ENCODE measurements around the gene MNT. TPM values are rescaled to one million over a fixed set of nuclear protein-coding genes. Genes with fewer than 3 reads are reported as not detected.

The MNT gene
- total RNA-seq, 2 experiments from 2014 or later: 16.0 to 19.3 TPM

DNA sequence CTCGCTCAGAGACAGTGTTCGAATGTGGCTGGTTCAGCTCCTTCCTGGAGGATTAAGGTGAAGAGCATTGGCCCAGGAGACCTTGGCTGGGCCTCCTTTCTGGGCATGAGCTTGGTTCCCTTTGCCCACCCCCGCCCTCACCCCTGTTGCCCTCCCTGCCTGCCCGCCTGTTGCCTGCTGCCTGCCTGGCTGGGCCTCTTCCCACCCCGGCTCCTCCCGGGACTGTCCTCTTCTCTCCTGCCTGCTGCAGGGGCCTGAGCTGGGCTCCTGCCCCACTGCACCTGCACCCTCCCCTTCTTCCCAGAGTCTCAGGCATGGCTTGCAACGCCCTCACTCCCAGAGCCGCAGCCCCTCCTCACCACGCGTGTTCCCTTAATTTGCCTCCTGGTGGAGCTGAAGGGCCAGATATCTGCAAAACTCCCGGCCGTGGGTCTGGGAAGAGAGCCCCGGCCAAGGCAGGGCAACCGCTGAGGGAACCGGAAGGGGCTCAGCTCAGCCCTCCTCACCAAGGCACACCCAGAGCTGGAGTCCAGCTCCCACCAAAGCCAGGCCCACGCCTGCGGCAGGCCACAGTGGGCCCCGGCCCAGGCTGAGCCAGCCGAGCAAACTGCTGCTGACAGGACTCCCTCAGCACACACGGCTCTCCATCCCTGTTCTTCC, 31.2 kb downstream of the MNT start:
- intact Hi-C loops (cut with DNase I, micrococcal nuclease): no loop called here
- no peaks in the 10 kb centered on the region for H3K27me3 Mint-ChIP-seq
- H3K9me3 Mint-ChIP-seq (ENCODE audit: low read depth): no peaks in the 10 kb centered on the region
- DNase-seq (no peak), ATAC-seq (no peak)
- H3K4me3 Mint-ChIP-seq: no peak overlapping the region
- H3K27ac Mint-ChIP-seq: no peak overlapping the region
- CTCF ChIA-PET: interaction anchor here (1.5 to 5.2 kb wide), 2 partner anchors 12 to 47 kb away, joined by 5 to 31 read pairs; no protein-coding TSS in a partner anchor
- H3K36me3 Mint-ChIP-seq (ENCODE audit: low read depth): no peaks in the 10 kb centered on the region
- POLR2A ChIA-PET: no interaction called here
- H3K4me1 Mint-ChIP-seq: no peaks in the 10 kb centered on the region

DNA sequence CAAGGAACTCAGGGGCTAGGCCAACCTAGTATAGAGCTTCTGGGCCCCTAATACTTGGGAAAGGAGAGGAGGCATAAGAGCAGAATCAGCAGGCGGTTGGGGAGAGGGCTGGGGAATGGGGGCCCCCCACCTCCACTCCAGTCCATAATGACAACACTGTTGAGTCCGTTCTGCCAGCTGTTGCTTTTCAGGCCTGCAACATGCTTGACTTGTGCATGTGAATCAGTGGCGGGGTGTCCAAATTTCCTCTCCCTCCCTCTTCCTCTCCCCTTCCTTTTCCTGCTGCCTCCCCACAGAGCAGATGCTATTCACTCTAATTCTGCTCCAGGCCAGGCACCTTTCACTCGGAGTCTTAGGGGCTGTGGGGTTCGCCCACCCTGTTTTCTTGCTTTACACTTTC, 31.8 kb downstream of the MNT start:
- H3K27me3 Mint-ChIP-seq: no peaks in the 10 kb centered on the region
- CTCF ChIA-PET: interaction anchor here (1.5 to 5.2 kb wide), 3 partner anchors 13 to 47 kb away, joined by 5 to 31 read pairs (median 7); no protein-coding TSS in a partner anchor
- no peaks in the 10 kb centered on the region for H3K9me3 Mint-ChIP-seq (ENCODE audit: low read depth)
- POLR2A ChIA-PET: no interaction called here
- intact Hi-C loops (cut with DNase I, micrococcal nuclease): no loop called here
- H3K27ac Mint-ChIP-seq: no peak overlapping the region
- H3K36me3 Mint-ChIP-seq (ENCODE audit: low read depth): no peaks in the 10 kb centered on the region
- no peak for ATAC-seq
- no peak for DNase-seq
- H3K4me1 Mint-ChIP-seq: no peaks in the 10 kb centered on the region
- no peak overlapping the region for H3K4me3 Mint-ChIP-seq

DNA sequence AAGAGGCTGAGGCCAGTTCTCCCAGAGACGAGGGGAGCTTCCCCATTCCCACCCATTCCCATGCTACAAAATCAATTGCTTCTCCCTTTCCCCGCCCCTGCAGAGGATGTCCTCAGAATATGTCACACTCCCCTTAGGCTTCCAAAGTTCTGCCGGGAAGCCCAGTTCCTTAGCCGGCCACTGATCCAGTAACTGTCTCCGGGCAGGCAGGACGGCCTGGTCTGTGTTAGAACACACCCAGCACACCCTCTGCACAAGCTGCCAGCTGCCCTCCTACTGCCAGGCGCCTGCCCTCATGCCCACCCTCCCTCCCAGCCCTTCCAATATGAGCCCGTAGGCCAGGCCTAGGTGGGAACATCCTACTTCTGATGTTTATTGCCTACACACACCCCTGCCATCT, 32.5 kb downstream of the MNT start:
- Mint-ChIP-seq H3K27me3 (no peaks in the 10 kb centered on the region), H3K27ac (no peak overlapping the region), H3K36me3 (ENCODE audit: low read depth) (no peaks in the 10 kb centered on the region), H3K9me3 (ENCODE audit: low read depth) (no peaks in the 10 kb centered on the region), H3K4me1 (no peaks in the 10 kb centered on the region), H3K4me3 (no peak overlapping the region)
- ChIA-PET POLR2A (interaction anchor here (0.6 kb wide), 1 partner anchor 73 kb away, joined by 3 read pairs; no protein-coding TSS in a partner anchor), CTCF (interaction anchor here (0.6 to 5.2 kb wide), 3 partner anchors 14 to 276 kb away, joined by 3 to 31 read pairs (median 7); no protein-coding TSS in a partner anchor)
- intact Hi-C loops (cut with DNase I, micrococcal nuclease): no loop called here
- ATAC-seq (no peak), DNase-seq (no peak)

DNA sequence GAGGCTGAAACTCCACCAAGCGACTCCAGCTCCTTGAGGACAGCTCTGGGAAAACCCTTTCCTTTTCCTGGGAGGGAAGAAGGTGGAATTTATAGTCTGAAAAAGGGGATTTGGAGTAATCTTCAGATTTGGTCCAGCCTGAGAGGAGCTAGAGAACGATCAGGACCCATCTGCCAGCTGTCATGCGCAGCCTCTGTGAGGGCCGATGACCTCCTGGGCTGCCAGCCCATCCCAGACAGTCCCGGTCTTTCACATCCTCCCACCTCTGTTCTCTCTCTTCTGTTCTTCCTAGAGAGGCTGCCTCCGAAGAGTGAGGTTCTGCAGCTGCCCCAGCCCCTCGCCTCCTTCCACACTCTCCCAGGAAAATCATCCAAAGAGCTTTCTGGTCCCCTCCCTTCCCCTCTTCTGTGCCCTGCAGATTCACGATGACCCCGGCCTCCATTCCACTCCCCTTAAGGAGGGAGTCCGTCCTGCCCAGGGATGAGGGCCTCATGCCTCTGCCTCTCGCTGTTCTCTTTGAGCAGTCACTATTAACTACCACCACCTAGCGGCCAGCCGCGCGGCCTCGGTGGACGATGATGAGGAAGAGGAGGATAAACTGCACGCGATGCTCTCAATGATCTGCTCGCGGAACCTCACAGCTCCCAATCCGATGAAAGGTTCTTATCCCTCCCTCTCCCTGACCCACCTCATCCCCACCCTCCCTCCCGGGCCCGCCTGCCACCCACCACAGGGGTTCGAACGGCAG, 33.9 kb downstream of the MNT start:
- ChIA-PET POLR2A (no interaction called here), CTCF (interaction anchor here (1.6 to 5.2 kb wide), 3 partner anchors 15 to 49 kb away, joined by 4 to 31 read pairs (median 7); no protein-coding TSS in a partner anchor)
- intact Hi-C loops (cut with DNase I, micrococcal nuclease): no loop called here
- no peak for DNase-seq
- H3K4me1 Mint-ChIP-seq: no peaks in the 10 kb centered on the region
- H3K27me3 Mint-ChIP-seq: no peaks in the 10 kb centered on the region
- peaks cover 3% of the 10 kb centered on the region for H3K36me3 Mint-ChIP-seq (ENCODE audit: low read depth)
- no peak overlapping the region for H3K4me3 Mint-ChIP-seq
- no peak overlapping the region for H3K27ac Mint-ChIP-seq
- no peak for ATAC-seq
- no peaks in the 10 kb centered on the region for H3K9me3 Mint-ChIP-seq (ENCODE audit: low read depth)

DNA sequence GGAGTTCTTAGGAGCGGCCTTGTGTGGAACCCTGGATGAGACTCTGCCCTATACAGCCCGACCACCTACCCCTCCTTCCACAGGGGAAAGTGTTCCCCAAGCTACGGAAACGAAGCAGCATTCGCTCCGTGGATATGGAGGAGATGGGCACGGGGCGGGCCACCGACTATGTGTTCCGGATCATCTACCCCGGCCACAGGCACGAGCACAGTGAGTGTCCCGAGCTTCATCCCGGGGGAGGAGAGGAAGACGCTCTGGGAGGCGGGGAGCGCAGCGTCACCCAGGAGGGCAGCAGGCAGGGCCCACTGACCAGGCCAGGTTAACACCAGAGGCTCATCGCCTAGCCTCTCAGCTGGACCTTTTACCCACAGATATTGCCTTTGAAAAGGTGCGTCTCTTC, 35.7 kb downstream of the MNT start:
- POLR2A ChIA-PET: no interaction called here

DNA sequence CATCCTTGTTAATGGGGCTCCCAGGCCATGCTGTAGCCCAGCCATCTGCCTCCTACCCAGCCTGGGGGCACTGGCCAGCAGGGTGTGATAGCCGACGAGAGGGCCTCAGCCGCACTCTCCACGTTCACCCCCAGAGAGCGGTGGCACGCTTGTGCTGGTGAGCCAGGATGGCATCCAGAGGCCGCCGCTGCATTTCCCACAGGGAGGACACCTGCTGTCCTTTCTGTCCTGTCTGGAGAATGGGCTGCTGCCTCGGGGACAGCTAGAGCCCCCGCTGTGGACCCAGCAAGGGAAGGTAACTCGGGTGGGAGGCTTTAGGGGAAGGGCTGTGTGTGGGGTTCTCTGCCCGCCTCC, 36.1 kb downstream of the MNT start:
- Mint-ChIP-seq H3K9me3 (ENCODE audit: low read depth) (no peaks in the 10 kb centered on the region), H3K27me3 (no peaks in the 10 kb centered on the region), H3K36me3 (ENCODE audit: low read depth) (peaks cover 3% of the 10 kb centered on the region), H3K27ac (no peak overlapping the region), H3K4me1 (no peaks in the 10 kb centered on the region), H3K4me3 (no peak overlapping the region)
- no peak for DNase-seq
- intact Hi-C loops (cut with DNase I, micrococcal nuclease): no loop called here
- CTCF ChIA-PET: interaction anchor here (1.2 to 1.7 kb wide), 2 partner anchors 11 to 51 kb away, joined by 5 read pairs; no protein-coding TSS in a partner anchor
- POLR2A ChIA-PET: interaction anchor here (0.5 kb wide), 1 partner anchor 47 kb away, joined by 9 read pairs; no protein-coding TSS in a partner anchor
- no peak for ATAC-seq

More for the DNA sequence above, 35.7 kb downstream of the MNT start:
- intact Hi-C loops (cut with DNase I, micrococcal nuclease): no loop called here
- Mint-ChIP-seq H3K27me3 (no peaks in the 10 kb centered on the region), H3K4me1 (no peaks in the 10 kb centered on the region), H3K9me3 (ENCODE audit: low read depth) (no peaks in the 10 kb centered on the region), H3K36me3 (ENCODE audit: low read depth) (peaks cover 3% of the 10 kb centered on the region), H3K27ac (no peak overlapping the region), H3K4me3 (no peak overlapping the region)
- DNase-seq (no peak), ATAC-seq (no peak)
- CTCF ChIA-PET: interaction anchor here (1.2 to 1.7 kb wide), 3 partner anchors 12 to 51 kb away, joined by 4 to 5 read pairs (median 5); no protein-coding TSS in a partner anchor

DNA sequence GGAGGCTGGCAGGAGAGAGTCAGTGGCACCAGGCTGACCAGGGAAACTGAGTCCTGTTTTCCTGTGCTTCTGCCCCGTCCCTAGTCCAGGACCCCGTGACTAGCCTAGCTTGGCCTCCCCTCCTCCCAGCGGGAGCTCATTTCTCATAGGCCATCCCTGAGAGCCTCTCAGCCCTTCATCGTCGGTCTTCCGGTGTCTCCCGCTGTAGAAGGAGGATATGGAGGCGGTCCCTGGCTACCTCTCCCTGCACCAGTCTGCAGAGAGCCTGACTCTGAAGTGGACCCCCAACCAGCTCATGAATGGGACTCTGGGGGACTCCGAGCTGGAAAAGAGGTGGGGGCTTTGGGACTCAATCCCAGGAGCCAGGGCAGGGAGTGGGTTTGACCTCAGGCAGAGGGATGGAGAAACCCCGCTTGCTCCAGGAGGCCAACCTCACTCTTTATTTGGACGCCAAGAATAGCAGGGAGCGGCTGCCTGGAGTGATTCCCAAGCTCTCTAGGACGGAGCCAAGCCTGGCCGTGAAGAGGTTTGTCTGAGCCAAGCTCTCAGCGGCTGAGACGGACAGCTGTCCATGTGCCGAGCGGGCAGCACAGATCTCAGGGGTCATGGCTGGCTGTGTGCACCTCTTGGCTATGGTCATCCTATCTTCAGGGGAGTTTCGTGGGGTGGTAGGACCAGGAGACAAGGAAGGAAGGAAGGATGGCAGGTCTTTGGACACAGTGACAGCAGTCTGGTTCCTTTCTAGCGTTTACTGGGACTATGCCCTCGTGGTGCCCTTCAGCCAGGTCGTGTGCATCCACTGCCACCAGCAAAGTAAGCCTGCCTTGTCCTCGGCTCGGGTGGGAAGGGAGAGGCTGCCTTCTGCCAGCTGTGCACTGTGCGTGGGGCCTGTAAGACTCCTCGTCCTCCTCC, 36.8 kb downstream of the MNT start:
- Mint-ChIP-seq H3K4me3 (no peak overlapping the region), H3K27ac (no peak overlapping the region), H3K27me3 (no peaks in the 10 kb centered on the region), H3K4me1 (no peaks in the 10 kb centered on the region), H3K9me3 (ENCODE audit: low read depth) (no peaks in the 10 kb centered on the region), H3K36me3 (ENCODE audit: low read depth) (peaks cover 3% of the 10 kb centered on the region)
- POLR2A ChIA-PET: interaction anchor here (0.5 kb wide), 1 partner anchor 46 kb away, joined by 9 read pairs; no protein-coding TSS in a partner anchor
- DNase-seq (no peak), ATAC-seq (no peak)
- CTCF ChIA-PET: interaction anchor here (1.7 to 2.0 kb wide), 2 partner anchors 18 to 52 kb away, joined by 4 to 5 read pairs; no protein-coding TSS in a partner anchor
- intact Hi-C loops (cut with DNase I, micrococcal nuclease): no loop called here

DNA sequence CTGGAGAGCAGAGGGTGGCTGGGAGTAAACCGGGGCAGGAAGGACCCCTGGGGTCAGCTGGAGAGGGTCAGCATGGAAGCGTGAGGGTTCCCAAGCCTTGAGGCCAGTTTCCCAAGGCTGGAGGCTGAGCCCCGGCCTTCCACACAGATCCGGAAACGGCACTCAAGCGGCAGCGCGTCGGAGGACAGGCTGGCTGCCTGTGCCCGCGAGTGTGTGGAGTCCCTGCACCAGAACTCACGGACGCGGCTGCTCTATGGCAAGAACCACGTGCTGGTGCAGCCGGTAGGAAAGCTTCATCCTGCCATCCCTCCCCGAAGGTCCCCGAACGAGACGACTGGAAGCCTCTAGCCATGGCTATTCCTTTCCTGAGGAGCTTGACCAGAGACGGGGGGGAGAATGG, 37.5 kb downstream of the MNT start:
- ChIA-PET POLR2A (no interaction called here), CTCF (interaction anchor here (1.7 to 2.0 kb wide), 2 partner anchors 19 to 53 kb away, joined by 4 to 5 read pairs; no protein-coding TSS in a partner anchor)
- H3K4me3 Mint-ChIP-seq: no peak overlapping the region
- intact Hi-C loops (cut with DNase I, micrococcal nuclease): no loop called here
- H3K9me3 Mint-ChIP-seq (ENCODE audit: low read depth): no peaks in the 10 kb centered on the region
- H3K36me3 Mint-ChIP-seq (ENCODE audit: low read depth): peaks cover 3% of the 10 kb centered on the region
- no peaks in the 10 kb centered on the region for H3K27me3 Mint-ChIP-seq
- no peak overlapping the region for H3K27ac Mint-ChIP-seq
- DNase-seq: no peak
- no peaks in the 10 kb centered on the region for H3K4me1 Mint-ChIP-seq
- no peak for ATAC-seq

DNA sequence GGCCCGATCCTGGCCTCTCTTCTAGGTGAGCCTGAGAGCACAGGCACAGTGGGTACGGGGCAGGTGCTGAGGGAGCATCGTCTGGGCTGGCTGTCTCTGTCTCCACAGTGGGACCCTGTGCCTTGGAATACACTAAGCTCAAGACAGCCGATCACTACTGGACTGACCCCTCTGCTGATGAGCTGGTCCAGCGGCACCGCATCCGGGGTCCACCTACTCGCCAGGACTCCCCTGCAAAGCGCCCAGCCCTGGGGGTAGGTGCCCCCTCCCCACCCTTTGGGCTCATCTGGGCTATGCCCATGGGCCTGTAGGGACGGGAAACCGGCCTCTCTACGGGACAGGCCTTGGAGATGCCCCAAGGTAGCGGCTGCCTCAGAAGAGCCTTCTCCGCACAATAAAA, 38.0 kb downstream of the MNT start:
- no peak for ATAC-seq

DNA sequence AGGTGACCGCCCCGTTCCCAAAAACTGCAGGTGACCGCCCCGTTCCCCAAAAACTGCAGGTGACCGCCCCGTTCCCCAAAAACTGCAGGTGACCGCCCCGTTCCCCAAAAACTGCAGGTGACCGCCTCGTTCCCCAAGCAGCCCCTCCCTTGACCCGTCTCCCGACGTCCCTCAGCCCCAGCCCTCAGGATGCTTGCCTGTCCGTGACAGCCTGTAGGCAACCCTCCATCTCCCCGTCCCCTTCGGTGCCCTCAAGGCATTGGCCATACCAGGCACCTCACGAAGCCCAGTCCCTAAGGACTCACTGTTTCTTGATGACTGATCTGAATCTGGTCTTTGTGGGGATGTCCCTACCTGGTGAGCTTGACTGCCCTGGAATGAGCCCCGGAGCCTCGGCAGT, 38.4 kb downstream of the MNT start:
- CTCF ChIA-PET: interaction anchor here (2.0 to 2.4 kb wide), 2 partner anchors 20 kb away, joined by 5 to 12 read pairs; no protein-coding TSS in a partner anchor
- Mint-ChIP-seq H3K27me3 (no peaks in the 10 kb centered on the region), H3K4me3 (no peak overlapping the region), H3K36me3 (ENCODE audit: low read depth) (peaks cover 5% of the 10 kb centered on the region), H3K27ac (no peak overlapping the region), H3K4me1 (no peaks in the 10 kb centered on the region), H3K9me3 (ENCODE audit: low read depth) (no peaks in the 10 kb centered on the region)
- POLR2A ChIA-PET: no interaction called here
- ATAC-seq (no peak), DNase-seq (no peak)
- intact Hi-C loops (cut with DNase I, micrococcal nuclease): no loop called here

More for the DNA sequence above, 38.0 kb downstream of the MNT start:
- Mint-ChIP-seq H3K27me3 (no peaks in the 10 kb centered on the region), H3K4me3 (no peak overlapping the region), H3K9me3 (ENCODE audit: low read depth) (no peaks in the 10 kb centered on the region), H3K27ac (no peak overlapping the region), H3K4me1 (no peaks in the 10 kb centered on the region), H3K36me3 (ENCODE audit: low read depth) (peaks cover 3% of the 10 kb centered on the region)
- CTCF ChIA-PET: interaction anchor here (1.7 to 2.0 kb wide), 2 partner anchors 20 to 53 kb away, joined by 4 to 5 read pairs; no protein-coding TSS in a partner anchor
- POLR2A ChIA-PET: no interaction called here
- DNase-seq: no peak
- intact Hi-C loops (cut with DNase I, micrococcal nuclease): no loop called here

DNA sequence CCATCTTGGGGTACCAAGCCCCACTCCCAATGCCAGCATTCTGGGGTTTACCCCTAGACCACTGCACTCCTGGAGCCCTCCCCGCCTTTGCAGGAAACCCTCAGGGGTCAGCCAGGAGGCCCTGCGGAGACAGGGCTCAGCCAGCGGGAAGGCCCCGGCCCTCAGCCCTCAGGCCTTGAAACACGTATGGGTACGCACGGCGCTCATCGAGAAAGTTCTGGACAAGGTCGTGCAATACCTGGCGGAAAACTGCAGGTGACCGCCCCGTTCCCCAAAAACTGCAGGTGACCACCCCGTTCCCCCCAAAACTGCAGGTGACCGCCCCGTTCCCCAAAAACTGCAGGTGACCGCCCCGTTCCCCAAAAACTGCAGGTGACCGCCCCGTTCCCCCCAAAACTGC, 38.8 kb downstream of the MNT start:
- Mint-ChIP-seq H3K36me3 (ENCODE audit: low read depth) (peaks cover 5% of the 10 kb centered on the region), H3K4me1 (no peaks in the 10 kb centered on the region), H3K4me3 (no peak overlapping the region), H3K27ac (no peak overlapping the region), H3K27me3 (no peaks in the 10 kb centered on the region), H3K9me3 (ENCODE audit: low read depth) (no peaks in the 10 kb centered on the region)
- DNase-seq: no peak
- intact Hi-C loops (cut with DNase I, micrococcal nuclease): no loop called here
- ChIA-PET CTCF (interaction anchor here (1.4 to 2.4 kb wide), 2 partner anchors 9 to 21 kb away, joined by 3 to 12 read pairs; no protein-coding TSS in a partner anchor), POLR2A (no interaction called here)
- ATAC-seq: no peak

All from activated CD4-positive, alpha-beta T cell treated with anti-CD3 and anti-CD28 coated beads for 36 hours (primary cell).